ENCODE results near the gene C17orf67.
A peak's percentile ranks its signal among the peaks of the same experiment; 100 is the strongest.

The C17orf67 gene

DNA sequence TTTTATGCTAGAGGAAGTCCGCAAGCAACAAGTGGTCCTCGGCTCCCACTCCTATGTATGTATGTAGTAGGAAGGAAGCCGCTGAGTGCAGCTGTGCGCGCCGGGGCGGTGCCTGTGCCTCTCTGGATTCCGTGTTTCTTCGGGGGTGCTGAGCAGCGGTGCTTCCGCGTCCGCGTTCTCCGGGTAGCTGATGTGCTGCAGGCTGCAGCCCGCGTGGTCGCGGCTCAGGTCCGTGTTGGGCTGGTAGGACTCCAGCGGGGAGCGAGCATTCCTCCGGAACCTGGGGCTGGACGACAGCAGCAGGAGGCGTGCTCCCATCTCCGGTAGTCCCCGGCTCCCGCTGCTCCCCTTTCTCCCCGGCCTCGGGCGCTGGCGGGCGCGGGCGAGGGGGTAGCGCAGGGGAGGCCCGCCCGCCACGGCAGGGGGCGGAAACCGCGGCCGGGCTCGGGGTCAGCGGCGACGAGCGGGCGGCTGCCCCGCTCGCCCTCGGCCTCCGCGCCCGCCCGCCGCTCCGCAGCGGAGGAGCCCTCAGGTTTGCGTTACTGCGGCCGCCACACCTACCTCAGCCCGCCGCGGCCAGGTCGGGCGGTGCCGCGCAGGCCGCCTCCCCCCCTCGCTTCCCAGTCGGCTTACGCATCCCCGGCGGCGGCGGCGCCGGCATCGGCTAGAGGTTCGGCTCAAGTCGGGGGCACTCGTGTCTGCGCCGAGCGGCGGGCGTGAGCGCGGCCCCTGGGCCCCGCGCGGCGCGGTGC, 487 bp downstream of the C17orf67 start:
- DNase-seq (ENCODE audit: low read depth in 2 of 3, low spot score in 1 of 3): peak; percentile 27 to 49 (median 41)

DNA sequence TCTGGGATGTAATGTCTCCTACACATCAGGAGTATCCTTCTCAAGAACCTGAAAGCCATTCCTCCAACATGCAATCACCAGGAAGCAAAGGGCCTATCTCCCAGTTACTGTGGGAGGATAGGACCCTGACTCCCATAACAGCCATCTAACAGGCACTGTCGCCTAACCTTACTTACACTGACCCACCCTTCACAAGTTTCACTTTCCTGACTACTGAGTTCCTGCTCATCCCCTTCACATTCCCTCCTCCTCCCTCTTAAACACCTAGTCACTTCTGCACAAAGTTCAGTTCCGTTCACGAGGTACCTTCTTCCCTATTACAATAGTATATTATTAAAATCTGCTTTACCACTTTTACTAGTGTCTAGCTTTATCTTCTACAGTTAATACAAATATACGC, 1.3 kb downstream of the C17orf67 start:
- no peak for DNase-seq (ENCODE audit: low read depth in 2 of 3, low spot score in 1 of 3)

DNA sequence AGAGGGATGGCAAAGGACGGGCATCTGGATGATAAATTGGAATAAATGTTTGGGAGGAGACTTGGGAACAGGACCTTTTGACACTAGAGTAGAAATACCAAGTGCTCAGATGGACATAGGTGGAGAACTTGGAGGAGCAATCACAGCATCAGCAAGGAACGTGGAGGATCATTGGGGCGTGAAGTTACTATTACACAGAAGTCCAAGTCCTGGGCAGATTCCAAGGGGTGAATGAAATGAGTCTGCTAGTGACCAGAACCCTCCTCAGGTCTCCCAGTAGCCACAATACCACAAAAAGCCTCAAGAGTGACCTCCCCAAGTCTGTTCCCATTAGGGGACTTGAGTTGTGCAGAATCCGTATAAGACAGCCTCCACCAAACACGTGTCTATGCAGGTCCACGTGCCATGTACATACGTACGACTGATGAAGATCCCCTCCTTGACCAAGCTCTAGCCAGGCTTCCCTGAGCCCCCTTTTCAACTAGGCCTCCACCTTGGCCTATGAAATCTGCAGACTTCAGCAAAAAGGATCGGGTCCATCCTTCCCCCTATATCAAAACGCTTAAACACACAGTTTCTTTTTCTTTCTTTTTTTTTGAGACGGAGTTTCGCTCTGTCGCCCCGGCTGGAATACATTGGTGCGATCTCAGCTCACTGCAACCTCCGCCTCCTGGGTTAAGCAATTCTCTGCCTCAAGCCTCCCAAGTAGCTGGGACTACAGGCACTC, 2.2 kb downstream of the C17orf67 start:
- no peak for DNase-seq (ENCODE audit: low read depth in 2 of 3, low spot score in 1 of 3)

DNA sequence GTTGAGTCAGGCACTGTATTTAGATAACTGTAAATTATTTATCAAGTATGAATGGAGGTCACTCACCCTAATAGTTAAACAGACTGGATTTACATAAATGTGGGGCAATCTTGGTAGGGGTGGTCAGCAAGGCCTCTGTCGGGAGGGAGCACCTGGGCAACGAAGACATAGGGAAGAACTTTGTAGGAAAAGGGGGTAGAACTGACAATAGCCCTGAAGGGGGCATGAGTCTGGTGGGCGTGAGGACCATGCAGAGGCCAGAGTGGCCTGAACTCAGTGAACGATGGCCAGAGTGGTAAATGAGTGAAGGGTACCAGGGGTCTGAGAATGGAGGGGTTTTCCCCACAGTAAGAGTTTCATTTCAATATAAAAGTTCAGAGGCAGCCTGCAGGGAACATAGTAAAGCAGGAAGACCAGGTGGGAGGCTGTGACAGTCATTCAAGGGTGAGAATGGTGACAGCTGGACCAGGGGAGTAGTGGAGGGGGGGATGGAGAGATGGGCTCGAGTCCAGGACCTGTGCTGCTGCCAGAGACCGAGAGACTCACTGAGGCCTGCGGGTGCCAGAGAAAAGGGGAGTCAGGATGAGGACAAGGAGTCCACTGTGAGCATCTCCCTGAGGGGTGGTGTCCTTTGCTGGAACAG, 2.9 kb downstream of the C17orf67 start:
- DNase-seq (ENCODE audit: low read depth in 2 of 3, low spot score in 1 of 3): no peak

DNA sequence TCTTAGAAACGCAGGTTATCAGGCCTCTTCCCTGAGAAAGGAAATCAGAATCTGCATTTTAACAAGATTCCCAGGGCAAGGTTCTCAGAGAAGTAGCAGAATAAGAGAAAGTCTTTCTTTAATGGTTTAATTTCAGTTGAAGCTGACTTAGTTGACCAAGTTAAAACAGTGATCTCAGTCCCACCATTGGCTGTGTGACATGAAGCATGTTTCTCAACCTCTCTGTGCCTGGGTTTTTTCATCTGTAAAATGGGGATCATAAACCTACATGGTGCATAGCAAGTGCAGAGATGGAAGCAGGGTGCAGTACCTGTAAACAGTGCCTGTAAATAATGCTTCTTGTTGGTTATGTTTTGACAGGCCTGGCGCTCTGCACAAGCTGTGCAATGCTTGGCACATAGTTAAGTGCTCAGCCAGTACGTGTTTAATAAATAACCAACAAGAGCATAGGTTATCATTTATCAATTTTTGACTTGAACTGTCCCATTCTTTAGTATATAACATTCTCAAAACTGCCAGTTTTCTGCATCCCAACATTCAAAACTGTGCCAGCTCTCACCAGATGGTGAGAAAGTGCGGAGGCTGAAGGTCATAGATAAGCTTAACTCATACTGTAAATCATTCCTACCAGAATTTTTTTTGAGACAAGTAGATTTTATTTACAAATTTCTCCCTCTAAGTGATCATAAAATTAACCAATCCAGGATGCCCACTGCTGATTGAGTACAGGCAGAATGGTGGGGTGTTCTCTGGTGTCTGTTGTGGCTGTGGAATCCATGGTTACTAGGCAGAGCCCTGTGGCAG, 6.9 kb downstream of the C17orf67 start:
- no peak for DNase-seq (ENCODE audit: low read depth in 2 of 3, low spot score in 1 of 3)

DNA sequence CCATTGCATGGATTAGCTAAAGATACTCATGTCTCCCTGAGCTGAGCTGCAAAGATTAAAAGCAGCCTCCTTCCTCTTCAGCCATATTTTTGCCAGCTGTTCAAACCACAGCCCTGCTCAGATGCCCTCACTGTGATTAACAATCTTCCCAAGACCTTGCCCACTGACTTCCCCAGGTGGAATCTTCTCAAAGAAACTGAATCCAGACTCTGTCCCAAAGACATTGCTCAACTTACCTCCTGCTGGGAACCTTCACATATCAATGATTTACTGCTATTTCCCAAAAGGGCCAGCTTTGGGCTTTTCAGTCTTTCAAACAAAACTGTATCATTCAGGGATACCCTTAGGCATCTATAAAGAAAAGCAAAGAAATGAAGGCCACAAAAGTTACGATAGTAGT, 9.2 kb downstream of the C17orf67 start:
- no peak for DNase-seq (ENCODE audit: low read depth in 2 of 3, low spot score in 1 of 3)

DNA sequence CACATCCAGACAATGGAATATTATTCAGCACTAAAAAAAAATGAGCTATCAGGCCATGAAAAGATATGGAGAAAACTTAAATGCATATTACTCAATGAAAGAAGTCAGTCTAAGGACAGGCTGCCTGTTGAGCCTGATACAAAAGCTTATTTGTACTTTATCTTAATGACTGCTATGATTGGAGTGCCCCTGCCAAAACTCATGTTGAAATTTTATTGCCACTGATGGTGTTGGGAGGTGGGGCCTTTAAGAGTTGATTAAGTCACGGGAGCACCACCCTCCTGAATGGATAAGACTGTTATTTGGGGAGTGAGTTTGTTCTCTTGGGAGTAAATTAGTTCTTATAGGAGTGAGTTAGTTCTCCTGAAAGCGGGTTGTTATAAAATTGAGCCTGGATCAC, 9.9 kb downstream of the C17orf67 start:
- DNase-seq (ENCODE audit: low read depth in 2 of 3, low spot score in 1 of 3): no peak

DNA sequence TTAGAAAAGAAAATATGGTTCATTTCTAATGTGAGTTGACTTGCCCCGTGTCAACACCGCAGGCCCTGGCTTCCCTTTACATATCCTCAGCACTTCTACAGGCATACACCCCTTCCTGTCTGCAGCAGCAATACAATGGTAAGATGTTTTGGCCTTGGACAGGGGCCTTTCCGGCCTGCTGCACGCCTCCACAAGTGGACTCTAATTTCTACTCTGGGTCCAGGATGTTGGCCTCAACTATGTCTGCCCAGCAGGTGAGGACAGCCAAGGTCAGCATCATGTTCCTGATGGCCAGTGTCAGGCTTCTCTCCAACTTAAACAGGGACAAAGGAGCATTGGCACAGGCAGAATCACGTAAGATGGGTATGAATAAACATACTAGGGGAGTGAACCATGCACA, 11.0 kb downstream of the C17orf67 start:
- DNase-seq (ENCODE audit: low read depth in 2 of 3, low spot score in 1 of 3): no peak

DNA sequence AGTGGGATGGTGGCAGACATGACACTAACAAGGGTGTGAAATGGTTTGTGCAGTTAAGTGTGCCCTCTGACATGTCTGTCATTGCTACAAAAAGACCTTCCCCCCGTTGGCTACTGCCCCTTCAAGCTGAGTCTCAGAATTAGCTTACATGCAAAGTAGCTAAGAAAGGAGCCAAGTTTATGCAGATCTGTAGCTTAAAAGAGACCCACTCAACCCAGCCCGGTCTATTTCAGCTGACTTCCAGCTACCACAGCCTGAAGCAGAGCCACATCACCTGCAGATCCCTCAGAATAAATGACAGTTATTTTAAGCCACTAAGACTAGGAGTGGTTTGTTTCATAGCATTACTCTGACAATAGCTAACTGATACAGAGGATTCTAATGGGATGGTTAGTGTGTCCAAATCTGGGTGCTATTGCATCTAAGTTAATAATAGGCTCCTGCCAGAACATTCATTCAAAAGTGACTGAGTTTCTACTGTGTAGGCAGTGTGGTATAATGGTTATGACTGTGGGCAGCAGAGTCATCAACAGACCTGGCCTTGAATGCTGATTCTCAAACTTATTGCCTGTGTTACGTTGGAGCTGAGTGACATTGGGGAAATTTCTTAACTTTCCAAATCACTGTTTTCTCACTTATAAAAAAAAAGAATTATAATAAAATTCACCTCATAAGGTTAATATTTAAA, 11.7 kb downstream of the C17orf67 start:
- no peak for DNase-seq (ENCODE audit: low read depth in 2 of 3, low spot score in 1 of 3)

DNA sequence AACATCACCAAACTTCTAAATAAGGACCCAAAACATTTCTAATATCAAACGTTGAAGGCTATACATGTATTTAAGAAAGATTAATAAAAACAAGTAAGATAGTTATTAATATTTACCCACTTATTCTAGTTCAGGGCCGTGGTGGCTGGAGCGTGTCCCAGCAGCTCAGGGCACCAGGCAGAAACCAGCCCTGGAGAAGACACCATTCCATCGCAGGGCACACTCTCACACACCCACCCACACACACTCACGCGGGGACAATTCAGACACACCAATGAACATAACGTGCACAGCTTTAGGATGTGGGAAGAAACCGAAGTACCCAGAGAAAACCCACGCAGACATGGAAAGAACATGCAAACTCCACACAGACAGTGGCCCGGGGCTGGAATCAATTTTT, 13.5 kb downstream of the C17orf67 start:
- no peak for DNase-seq (ENCODE audit: low read depth in 2 of 3, low spot score in 1 of 3)

DNA sequence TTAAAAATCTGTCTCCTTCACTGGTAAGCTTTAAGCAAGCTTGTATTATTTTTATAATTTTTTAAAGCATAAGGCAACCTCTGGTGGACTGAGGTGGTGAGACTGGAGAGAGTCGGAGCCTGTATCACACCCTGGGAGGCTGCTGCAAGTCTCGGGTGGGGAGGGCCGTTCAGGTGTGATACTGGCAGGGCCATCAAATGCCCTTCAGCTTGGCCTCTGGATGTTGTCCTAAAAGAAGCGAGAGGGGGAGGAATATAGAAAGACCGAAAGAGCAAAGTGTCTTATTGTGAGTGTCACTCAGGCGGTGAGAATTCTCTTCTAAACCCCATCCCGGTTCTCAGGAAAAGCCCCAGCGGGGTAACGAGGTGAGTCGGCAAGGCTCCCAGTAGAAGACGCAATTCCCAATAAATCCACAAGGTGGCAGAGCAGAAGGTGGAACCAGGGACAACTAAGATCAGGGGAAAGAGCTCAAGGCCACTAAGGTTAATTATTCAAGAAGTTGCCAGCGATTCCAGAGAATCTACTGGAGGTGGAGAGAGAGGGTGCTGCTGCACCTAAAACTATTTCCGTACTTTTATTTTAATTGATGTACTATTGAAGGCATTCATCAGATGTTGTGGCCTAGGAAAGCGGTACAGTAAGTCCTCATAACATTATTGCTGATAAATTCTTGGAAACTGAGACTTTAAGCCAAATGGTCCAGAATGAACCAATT, 14.1 kb downstream of the C17orf67 start:
- peak; percentile 51 to 92 (median 62) for DNase-seq (ENCODE audit: low read depth in 2 of 3, low spot score in 1 of 3)

DNA sequence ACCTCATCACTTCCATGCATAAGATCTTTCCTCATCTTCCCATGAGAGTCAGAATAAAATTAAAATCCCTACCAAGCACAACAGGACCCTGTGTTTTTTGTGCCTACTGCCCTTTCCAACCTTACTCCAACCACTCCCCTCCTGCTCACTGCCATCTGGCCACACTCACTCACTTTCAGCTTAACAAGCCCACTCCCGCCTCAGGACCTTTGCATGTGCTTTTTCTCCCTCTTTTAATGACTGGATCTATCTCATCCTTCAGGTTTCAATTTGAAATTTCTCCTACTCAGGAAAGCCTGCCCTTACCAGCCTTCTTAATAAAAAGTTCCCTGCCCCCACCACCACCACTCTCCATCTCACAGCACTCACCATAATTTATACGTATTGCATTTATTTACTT, 14.7 kb downstream of the C17orf67 start:
- no peak for DNase-seq (ENCODE audit: low read depth in 2 of 3, low spot score in 1 of 3)

DNA sequence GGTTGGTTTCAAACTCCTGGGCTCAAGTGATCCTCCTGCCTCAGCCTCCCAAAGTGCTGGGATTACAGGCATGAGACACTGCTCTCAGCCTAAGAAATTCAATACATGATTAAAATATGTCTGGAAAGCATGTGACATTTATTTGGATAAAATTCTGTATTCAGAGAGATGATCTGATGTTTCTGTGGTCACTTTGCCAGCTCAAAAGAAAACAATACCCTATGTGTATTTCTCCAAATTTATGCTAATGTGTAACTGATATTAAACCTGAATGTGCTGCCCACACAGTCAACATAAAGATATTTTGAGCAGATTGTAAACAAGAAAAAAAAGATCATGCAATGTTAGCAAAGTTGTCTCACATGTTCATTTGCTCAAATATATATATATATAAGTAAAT, 16.7 kb downstream of the C17orf67 start:
- DNase-seq (ENCODE audit: low read depth in 2 of 3, low spot score in 1 of 3): no peak

DNA sequence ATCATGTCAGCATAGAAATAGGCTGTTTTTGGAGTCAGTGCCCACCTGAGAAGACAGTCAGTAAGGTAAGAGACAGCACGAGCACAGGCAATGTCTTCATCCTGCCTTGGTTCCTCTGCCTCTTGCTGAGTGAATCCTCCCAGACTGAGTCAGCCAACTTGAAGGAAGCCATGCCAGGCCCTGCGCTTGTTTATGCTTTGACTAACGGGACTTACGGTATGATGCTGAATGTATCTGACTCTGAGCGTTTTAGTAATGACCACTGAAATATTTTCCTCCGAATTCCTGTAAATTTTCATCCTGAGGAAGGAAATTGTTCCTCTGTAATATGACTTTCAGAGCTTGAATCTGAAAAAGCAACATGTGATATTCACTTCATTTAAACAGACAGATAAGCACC, 18.0 kb downstream of the C17orf67 start:
- DNase-seq (ENCODE audit: low read depth in 2 of 3, low spot score in 1 of 3): no peak

DNA sequence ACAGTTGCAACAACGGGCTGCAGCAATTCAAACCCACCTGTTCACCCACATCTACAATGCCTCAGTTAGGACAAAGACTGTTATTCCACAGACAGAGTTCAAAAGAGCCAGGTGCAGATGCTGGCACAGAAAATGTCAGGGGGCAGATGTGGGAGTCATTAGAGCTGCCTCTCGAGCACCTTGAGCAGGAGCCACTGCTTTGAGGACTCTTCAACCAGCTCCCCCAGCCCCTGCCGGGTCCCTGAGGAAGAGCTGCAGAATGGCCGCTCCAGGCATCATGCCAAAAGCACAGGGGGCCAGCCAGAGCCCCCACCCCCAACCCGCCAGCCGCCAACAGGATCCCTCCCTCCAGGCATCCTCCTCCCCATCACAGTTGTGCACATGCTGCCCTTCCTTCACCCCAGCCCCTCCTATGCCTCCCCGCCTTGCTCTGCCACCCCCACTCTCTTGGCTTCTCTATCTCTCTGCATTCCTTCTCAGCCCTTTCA, 20.8 kb downstream of the C17orf67 start:
- DNase-seq (ENCODE audit: low read depth in 2 of 3, low spot score in 1 of 3): no peak

DNA sequence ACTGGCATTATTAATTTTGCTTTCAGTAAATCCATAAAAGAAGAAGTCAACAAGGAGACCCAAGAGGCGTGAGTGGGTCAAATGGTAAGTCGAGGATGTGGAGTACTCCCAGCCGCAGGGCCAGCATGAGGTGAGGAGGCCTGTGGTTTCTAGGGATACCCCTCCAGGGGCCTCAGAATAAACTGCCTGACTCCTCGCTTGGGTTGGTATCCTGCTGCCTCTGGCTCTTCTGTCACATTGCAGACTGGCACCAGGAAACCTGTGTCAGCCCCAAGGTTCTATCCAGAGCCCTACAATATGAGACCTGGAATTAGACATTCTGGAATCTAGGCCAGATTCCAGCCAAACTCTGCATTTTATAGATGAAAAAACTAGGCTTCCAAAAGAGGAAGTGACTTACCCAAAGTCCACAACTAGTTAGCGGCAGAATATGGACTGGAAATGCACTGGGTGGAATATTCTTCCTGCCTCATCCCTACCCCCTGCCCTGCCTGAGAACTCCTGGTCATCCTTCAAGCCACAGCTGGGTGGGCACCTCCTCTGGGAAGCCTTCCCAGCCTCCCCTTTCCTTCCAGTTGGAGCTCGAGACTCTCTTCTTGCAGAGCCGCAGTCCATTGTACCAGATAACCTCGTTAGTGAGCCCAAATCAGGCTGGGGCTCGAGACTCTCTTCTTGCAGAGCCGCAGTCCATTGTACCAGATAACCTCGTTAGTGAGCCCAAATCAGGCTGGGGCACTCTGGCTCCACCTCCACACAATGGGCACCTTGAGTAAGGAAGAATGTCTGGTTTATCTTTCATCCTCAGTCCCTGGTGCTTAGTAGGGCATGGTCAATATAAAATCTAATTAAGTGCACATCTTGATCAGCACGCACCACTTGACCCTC, 22.6 kb downstream of the C17orf67 start:
- no peak for DNase-seq (ENCODE audit: low read depth in 2 of 3, low spot score in 1 of 3)

DNA sequence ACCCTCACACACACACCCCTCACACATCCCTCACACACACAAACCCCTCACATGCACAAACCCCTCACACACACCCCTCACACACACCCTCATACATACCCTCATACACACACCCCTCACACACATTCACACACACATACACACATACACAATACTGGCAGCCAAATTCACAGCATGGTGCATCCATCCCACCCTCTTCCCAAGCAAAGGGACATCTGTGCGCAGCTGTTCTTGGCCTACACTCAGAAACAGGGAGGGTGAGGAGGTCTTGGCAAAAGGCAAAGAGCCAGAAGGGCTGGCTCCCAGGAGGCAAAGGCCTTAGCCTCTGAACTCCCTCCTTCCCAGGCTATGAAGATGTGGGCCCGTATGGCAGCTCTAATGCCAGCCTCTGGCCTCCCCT, 23.4 kb downstream of the C17orf67 start:
- no peak for DNase-seq (ENCODE audit: low read depth in 2 of 3, low spot score in 1 of 3)

DNA sequence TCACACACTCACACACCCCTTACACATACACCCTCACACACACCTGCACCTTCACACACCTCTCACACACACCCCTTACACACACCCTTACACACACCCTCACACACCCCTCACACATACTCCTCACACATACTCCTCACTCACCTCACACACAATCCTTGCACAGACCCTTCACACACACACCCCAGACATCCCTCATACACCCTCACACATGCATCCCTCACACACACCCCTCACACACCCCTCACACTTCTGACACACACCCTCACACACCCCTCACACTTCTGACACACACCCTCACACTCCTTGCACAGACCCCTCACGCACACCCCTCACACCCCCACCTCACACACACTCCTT, 23.9 kb downstream of the C17orf67 start:
- no peak for DNase-seq (ENCODE audit: low read depth in 2 of 3, low spot score in 1 of 3)

DNA sequence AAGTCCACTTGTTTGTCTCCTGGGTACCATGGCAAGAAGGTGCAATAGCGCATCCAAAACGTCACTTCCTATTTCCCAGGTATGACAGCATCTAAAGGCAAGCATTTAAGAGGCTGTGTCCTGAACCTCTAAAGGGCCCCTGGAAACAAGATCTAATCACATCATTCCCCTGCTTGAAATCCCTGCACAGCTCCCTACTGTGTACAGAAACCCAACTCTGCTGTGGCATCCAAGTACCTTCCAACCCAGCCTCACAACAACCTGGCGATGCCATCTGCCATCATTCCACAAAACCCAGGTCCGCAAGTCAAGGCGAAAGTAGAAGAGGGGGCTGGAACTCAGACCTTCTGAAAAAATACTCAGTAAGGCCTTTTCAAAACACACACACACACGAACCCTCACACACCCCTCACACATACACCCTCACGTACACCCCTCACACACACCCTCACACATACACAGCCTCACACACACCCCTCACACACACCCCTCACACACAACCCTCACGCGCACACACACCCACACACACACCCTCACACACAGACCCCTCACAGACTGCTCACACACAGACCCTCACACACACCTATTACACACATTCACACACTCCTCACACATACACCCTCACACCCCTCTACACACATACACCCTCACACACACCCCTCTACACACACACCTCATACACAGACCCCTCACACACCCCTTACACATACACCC, 24.5 kb downstream of the C17orf67 start:
- no peak for DNase-seq (ENCODE audit: low read depth in 2 of 3, low spot score in 1 of 3)

All from stimulated activated CD4-positive, alpha-beta T cell treated with anti-CD3 and anti-CD28 coated beads, Interleukin-12 subunit alpha, Interleukin-12 subunit beta, amount 100 ng/mL, for 48 hours (primary cell).